PC-9 (cell line): Measurements from ENCODE around the gene HDAC7. TPM values are rescaled to one million over a fixed set of nuclear protein-coding genes. Genes with fewer than 3 reads are reported as not detected.

Experiments
- BruUV-seq: library from RNA; stranded (reverse); fragments of 400-500 nt; replicated peaks from 2 replicates; lab custom pipeline; 2021; lab: Mats Ljungman, UMichigan
- CTCF ChIA-PET: fragments of 300-600 bp; sonication (Branson Sonifier 250); formaldehyde crosslinking; loops from one replicate; lab custom pipeline; 2022; ENCODE audit warnings: antibody characterized with exemption; lab: Charles Lee
- POLR2A ChIA-PET: fragments of 300-600 bp; sonication (Branson Sonifier 250); formaldehyde crosslinking; loops from one replicate; lab custom pipeline; 2022; ENCODE audit warnings: antibody characterized with exemption; ENCODE audit not compliant: unreplicated experiment; lab: Charles Lee
- DNase-seq, 2 experiments: peaks; one replicate each; pipeline versions ENCODE4 v3.0.0 to v3.0.0-alpha.2; 2015 to 2022; ENCODE audit warnings: mixed read lengths in 1 of 2
- H2AFZ ChIP-seq: fragments of 200-600 bp; sonication (generic); 2 replicates; pipeline ENCODE4 v1.8.1; 2017; ENCODE audit warnings: antibody characterized with exemption
- H3F3A ChIP-seq: fragments of 200-600 bp; sonication (generic); 2 replicates; pipeline ENCODE4 v1.8.1; 2017; ENCODE audit warnings: antibody characterized with exemption, mild to moderate bottlenecking, low read depth; ENCODE audit not compliant: insufficient read depth
- H3K27ac ChIP-seq: fragments of 200-600 bp; sonication (generic); 2 replicates; pipeline ENCODE4 v1.6.1; 2016; ENCODE audit warnings: mixed run types
- H3K27me3 ChIP-seq: fragments of 200-600 bp; sonication (generic); 2 replicates; pipeline ENCODE4 v1.6.1; 2016; ENCODE audit warnings: low read depth, mixed run types; ENCODE audit not compliant: insufficient read depth
- H3K36me3 ChIP-seq: fragments of 200-600 bp; sonication (generic); 2 replicates; pipeline ENCODE4 v1.6.1; 2016; ENCODE audit warnings: low read depth, mixed run types
- H3K4me1 ChIP-seq: fragments of 200-600 bp; sonication (generic); replicated peaks from 2 replicates; pipeline ENCODE4 v1.6.1; 2016; ENCODE audit warnings: mixed run types; ENCODE audit not compliant: insufficient read depth
- H3K4me2 ChIP-seq: fragments of 200-600 bp; sonication (generic); 2 replicates; pipeline ENCODE4 v1.6.1; 2017; ENCODE audit warnings: mixed run types
- H3K4me3 ChIP-seq: fragments of 200-600 bp; sonication (generic); 2 replicates; pipeline ENCODE4 v1.6.1; 2016; ENCODE audit warnings: mixed run types
- H3K79me2 ChIP-seq: fragments of 200-600 bp; sonication (generic); 2 replicates; pipeline ENCODE4 v1.6.1; 2017; ENCODE audit warnings: low read depth, mixed run types
- H3K9me2 ChIP-seq: fragments of 200-600 bp; sonication (generic); 2 replicates; pipeline ENCODE4 v1.8.1; 2017; ENCODE audit warnings: mild to moderate bottlenecking; ENCODE audit not compliant: insufficient read depth
- H3K9me3 ChIP-seq: fragments of 200-600 bp; sonication (generic); 2 replicates; pipeline ENCODE4 v1.8.1; 2016; ENCODE audit warnings: low read depth; ENCODE audit not compliant: insufficient read depth
- H4K20me1 ChIP-seq: fragments of 200-600 bp; sonication (generic); 2 replicates; pipeline ENCODE4 v1.8.1; 2017; ENCODE audit not compliant: insufficient read depth
- CTCF ChIP-seq: fragments of 200-600 bp; sonication (generic); conservative IDR thresholded peaks from 2 replicates; pipeline ENCODE4 v1.6.1; 2017; ENCODE audit warnings: mixed run types, antibody characterized with exemption, mild to moderate bottlenecking, moderate library complexity
- EZH2 ChIP-seq: fragments of 200-600 bp; sonication (generic); IDR thresholded peaks from 2 replicates; pipeline ENCODE4 v1.8.0; 2017; ENCODE audit warnings: antibody characterized with exemption, low read depth
- intact Hi-C: fragments of 100-400 bp; cut with micrococcal nuclease; formaldehyde crosslinking; loops from one replicate; pipeline ENCODE4 v1.10.0; 2022; ENCODE audit not compliant: unreplicated experiment
- total RNA-seq: library from RNA; stranded (reverse); gene quantifications from 2 replicates; pipeline ENCODE4 v1.2.3, GENCODE V29; 2021

Gene HDAC7
- total RNA-seq, 1 experiment from 2014 or later: 106 TPM

- Histone ChIP-seq H3K4me1 (no peaks in the 10 kb centered on the region), H4K20me1 (no peaks in the 10 kb centered on the region; the same call in 1 of the 2 replicates), H3K9me3 (no peaks in the 10 kb centered on the region), H3K9me2 (no peaks in the 10 kb centered on the region), H3K36me3 (0 out of 2 replicates have a peak, but pooled peaks cover 4% of the 10 kb centered on the region), H3K4me2 (no peak overlapping the region), H2AFZ (no peak overlapping the region), H3K4me3 (no peak overlapping the region), H3K79me2 (no peaks in the 10 kb centered on the region), H3F3A (no peaks in the 10 kb centered on the region), H3K27me3 (no peaks in the 10 kb centered on the region), H3K27ac (no peak overlapping the region)
- ChIA-PET CTCF (no interaction called here), POLR2A (no interaction called here)
- no TSS peak for BruUV-seq
- no peak for DNase-seq
- no peak for TF ChIP-seq EZH2
- no peak for TF ChIP-seq CTCF
- intact Hi-C loops: no loop called here
Measured at GRCh38 chr12:47794679-47795078, 25.0 kb downstream of the HDAC7 start.

- POLR2A ChIA-PET: no interaction called here
- Histone ChIP-seq H3K79me2 (no peaks in the 10 kb centered on the region), H3K36me3 (peaks cover 4% of the 10 kb centered on the region; the same call in 1 of the 2 replicates), H3F3A (no peaks in the 10 kb centered on the region), H3K27ac (no peak overlapping the region), H3K27me3 (no peaks in the 10 kb centered on the region), H4K20me1 (no peaks in the 10 kb centered on the region), H3K9me2 (no peaks in the 10 kb centered on the region), H3K4me3 (no peak overlapping the region), H2AFZ (no peak overlapping the region), H3K4me1 (no peaks in the 10 kb centered on the region), H3K9me3 (no peaks in the 10 kb centered on the region), H3K4me2 (no peak overlapping the region)
- CTCF ChIA-PET: interaction anchor here (0.6 to 1.5 kb wide), 2 partner anchors 24 to 45 kb away, joined by 3 to 4 read pairs; no protein-coding TSS in a partner anchor
- TF ChIP-seq EZH2: no peak
- TF ChIP-seq CTCF: no peak
- no TSS peak for BruUV-seq
- intact Hi-C loops: no loop called here
- peak in 1 of 2 experiments; percentile 30 for DNase-seq
Measured at GRCh38 chr12:47793015-47793681, 26.6 kb downstream of the HDAC7 start.

- no peaks in the 10 kb centered on the region for H3F3A ChIP-seq
- no peak for TF ChIP-seq EZH2
- TF ChIP-seq CTCF: no peak
- ChIA-PET CTCF (interaction anchor here (1.5 kb wide), 1 partner anchor 47 kb away, joined by 4 read pairs; no protein-coding TSS in a partner anchor), POLR2A (no interaction called here)
- intact Hi-C loops: no loop called here
- no peaks in the 10 kb centered on the region for H3K27me3 ChIP-seq
- no peaks in the 10 kb centered on the region for H4K20me1 ChIP-seq
- H3K36me3 ChIP-seq: peaks cover 4% of the 10 kb centered on the region; the same call in 1 of the 2 replicates
- no peaks in the 10 kb centered on the region for H3K79me2 ChIP-seq
- no TSS peak for BruUV-seq
- no peak overlapping the region for H3K27ac ChIP-seq
- H3K4me1 ChIP-seq: no peaks in the 10 kb centered on the region
- no peaks in the 10 kb centered on the region for H3K9me3 ChIP-seq
- DNase-seq: no peak
- no peak overlapping the region for H2AFZ ChIP-seq
- H3K9me2 ChIP-seq: no peaks in the 10 kb centered on the region
- H3K4me3 ChIP-seq: no peak overlapping the region
- H3K4me2 ChIP-seq: no peak overlapping the region
Measured at GRCh38 chr12:47791874-47792273, 27.8 kb downstream of the HDAC7 start.
